HG03469 (cell line): ENCODE results near the gene RHBDF2.

Experiments
- ATAC-seq: cut with Tn5 transposase; IDR thresholded peaks from one replicate; pipeline ENCODE4 v1.9.1; 2021; ENCODE audit warnings: mild to moderate bottlenecking, moderate library complexity, moderate number of reproducible peaks; ENCODE audit not compliant: unreplicated experiment

RHBDF2 gene

DNA sequence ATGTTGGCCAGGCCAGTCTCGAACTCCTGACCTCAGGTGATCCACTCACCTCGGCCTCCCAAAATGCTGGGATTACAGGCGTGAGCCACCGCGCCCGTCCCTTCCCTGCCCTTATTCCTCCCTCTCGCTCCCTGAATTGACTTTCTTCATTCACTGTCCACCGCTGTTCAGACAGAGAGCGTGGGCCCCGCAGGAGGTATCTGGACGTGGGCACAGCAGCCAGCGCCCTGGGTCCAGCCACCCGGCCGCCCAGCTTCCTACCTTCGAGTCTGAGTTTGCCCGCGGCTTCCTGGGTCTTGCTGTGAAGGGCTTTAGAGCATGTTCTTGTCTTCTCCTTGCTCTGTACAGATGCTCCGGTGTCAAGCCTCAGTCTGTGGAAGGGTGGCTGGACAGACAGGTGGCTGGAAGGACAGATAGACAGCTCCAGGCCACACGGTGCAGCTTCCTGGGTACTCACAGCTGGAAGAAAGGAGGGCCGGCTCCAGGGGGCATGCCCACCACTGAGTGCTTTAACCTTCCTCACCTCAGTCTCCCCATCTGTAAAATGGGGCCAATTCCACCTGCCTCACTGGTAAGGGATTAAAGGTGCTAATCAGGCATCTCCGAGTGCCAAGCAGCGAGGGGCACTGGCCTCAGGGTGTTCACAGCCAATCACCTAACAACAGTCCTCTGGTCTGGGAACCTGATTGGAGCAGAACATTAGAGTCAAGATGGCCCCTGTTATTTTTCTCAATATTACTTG lies 13.6 kb downstream of the RHBDF2 start:
- ATAC-seq = no peak

DNA sequence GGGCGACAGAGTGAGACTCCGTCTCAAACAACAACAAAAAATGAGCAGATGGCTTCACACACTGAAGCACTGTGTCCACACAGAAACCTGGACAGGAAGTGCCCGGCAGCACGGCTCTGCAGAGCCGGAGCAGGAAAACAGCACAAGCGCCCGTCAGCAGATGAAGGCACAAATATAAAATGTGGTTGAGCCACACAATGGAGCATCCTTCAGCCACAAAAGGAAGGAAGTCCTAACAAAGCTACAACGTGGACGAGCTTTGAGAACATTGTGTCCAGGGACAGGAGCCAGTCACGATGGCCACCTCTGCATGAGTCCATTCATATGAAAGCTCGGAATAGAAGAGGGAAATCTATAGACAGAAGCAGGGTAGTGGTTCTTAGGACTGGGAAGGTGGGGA lies 15.7 kb downstream of the RHBDF2 start:
- ATAC-seq = no peak

DNA sequence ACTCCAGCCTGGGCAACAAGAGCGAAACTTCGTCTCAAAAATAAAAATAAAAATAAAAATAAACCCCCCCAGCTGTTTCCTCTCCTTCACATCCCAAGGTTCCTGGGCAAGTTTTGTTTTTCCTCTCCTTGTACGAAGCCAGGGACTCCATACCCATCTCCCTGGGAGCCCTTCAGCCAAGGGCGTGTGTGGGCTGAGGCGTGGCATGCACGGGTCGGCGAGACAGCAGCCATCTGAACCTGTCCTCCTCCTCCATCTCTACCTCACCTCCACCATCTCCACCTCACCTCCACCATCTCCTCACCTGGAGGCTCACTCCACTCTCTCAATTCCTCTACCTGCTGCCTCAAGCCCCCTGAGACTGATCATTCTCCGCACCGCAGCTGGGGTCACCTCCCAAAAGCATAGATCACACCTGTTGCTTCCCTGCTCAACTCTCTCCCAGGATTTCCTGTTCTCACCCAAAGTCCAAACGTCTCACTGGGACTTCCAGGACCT lies 16.9 kb downstream of the RHBDF2 start:
- no peak for ATAC-seq

DNA sequence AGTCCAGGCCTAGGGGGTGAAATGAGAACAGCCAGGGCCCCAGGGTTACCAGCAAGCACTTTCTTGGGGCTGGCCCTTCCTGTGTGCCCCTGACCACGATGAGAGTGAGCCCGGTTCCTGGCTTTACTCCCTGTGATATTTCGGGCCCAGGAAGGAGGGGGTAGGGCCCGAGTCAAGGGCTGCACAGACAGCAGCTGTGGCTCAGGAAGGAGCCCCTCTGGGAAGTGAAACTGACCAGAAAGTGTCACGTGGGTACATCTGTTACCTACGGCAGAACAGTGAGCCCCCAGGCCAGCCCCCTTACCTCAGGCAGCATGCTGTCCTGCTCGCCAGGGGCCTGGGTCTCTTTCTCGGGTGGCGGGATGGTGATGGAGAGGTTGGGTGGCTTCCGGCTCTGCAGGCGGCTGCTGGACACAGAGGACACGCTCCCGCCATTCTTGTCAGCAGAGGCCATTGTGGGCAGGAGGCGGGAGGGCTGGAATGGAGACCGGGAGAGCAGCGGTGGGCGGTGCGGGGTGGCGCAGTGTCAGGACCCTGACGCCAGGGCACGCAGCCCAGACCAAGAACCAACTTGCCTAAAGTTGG lies 20.1 kb downstream of the RHBDF2 start:
- ATAC-seq = no peak

DNA sequence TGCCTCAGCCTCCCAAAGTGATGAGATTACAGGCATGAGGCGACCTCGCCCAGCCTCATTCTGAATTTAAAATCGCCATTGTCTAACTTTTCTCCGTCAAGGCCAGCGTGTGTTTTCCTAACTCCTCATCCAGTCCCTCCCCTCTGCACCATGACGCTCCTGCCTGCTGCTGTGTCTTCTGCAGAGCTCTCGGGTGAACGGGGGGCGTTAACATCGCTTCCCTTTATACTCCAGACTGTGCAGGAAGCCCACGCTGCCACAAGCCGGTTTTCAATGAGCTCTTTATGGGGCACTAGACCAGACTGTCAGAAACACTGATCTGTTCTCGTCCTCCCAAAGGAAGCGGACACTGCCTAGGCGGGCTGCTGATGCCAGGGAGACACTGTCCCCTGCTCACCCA lies 20.6 kb downstream of the RHBDF2 start:
- no peak for ATAC-seq

DNA sequence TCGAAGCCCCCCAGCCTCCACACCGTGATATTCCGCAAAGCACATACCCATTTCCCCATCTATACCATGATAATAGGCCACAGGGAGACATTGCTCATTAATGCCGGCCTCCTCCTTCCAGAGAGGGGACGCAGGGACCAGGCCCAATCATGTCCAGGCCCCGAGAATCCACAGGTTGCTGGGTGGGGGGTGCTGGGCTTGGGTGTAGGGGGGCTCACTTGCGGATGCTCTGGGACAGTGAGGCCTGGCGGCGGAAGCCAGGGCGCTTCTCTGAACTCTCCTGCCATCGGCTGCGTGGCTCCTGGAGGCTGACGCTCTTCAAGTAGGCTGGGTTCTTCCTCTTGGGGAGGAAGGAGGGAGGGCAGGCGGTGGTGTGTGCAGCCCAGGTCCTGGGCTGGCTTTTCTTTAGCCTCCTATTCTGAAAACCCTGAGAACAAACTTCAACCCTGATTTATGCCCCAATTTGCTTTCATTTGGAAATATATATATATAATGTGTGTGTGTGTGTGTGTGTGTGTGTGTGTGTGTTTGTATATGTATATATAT lies 21.6 kb downstream of the RHBDF2 start:
- ATAC-seq = no peak

DNA sequence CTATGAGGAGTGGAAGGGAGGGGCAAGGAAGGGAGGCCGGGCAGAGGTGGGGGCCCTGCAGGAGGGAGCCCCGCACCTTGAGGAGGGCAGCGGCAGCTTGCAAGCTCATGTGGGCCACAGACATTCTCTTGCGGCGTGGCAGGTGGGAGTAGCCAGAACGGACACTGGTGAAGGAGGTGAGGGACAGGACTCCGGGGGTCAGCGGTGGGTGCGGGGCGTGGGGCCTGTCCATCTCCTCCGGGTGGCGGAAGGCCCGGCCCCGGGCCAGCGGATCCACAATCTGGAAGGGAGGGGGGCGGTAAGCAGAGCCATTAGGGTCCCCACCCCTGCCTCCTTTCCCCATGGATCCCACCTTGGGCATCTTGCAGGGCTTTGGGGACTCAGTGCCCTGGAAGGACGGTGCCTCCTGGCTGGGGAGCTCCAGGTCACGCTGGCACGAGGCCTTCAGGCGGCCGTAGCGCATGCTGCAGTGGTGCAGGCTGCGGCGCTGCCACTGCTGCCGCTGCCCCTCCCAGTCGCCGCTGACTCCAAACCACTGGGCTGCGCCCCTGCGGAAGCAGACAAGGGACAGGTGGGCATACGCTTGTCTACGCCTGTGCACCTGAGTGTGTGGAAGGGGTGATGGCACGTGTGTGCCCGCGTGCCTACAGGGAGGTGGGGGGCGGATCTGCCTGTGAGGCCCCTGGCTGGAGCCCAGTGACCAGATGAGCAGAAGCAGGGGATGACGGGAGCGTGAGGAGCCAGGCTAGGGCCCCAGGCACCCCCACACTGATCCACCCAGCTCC lies 22.3 kb downstream of the RHBDF2 start:
- no peak for ATAC-seq

DNA sequence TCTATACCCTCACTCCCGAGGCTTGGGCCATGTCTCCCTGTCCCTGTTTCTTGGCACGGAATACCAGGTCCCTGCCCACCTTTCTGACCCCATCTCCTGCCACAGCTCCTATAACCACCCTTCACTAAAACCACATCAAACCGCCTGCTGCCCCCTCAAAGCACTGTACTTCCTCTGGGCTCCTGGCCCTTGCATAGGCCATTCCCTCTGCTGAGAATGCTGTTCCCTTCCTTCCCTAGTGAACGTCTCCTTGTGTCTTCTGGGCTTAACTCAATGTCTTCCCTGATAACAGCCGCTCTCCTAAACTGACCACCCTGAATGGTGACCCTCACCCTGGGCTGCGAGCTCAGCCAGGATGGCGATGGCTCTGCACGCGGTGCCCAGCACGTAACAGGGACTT lies 23.1 kb downstream of the RHBDF2 start:
- no peak for ATAC-seq

DNA sequence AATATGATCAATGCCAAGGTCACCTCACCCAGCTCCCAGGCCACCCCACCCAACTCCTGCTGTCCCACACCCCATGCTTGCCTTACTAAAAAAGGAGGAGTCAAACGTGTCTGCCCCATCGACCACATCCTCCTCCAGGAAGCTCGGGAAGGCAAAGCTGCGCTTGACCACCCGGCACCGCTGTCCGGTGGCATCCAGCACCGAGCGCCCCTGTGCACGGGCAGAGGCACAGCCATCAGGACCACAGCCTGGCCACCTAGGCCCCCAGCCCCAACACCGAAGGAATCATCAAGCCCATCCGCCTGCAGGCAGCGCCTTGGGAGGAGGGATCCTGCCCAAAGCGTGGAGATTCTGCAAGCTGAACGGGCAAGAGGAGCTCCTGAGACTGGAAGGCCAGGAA lies 23.6 kb downstream of the RHBDF2 start:
- no peak for ATAC-seq

DNA sequence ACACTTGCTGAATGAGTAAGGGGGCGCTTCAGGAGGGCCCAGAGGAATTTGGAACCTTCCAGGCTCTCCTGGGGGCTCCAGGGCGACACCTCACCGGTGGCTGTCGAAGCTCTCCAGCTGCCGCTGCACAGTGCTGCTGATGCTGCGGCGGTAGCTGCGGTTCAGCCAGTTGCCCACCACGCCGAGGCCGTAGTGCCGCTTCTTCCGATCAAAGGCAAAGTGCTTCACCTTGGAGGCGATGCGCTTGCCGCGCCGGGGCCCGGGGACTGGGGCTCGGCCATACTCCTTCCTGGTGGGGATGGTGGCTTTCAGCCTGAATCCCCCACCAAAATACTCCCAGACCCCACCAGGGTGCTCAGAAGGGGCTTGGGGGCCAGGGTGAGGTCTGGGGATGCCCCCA lies 24.5 kb downstream of the RHBDF2 start:
- no peak for ATAC-seq

DNA sequence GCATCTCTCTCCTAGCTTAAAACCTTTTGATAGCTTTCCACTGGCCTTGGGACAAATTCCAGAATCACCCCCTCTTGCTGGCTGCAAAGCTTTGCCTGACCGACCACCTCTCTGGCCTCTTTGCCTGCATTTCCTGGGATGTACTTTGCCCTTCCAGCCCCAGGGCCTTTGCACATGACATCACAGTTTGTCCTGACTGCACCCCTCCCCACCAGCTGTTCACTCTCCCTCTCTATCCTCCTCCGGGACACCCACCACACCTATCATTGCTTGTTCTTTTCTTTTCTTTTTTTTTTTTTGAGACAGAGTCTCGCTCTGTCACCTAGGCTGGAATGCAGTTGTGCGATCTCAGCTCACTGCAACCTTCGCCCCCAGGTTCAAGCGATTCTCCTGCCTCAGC lies 25.9 kb downstream of the RHBDF2 start:
- no peak for ATAC-seq

DNA sequence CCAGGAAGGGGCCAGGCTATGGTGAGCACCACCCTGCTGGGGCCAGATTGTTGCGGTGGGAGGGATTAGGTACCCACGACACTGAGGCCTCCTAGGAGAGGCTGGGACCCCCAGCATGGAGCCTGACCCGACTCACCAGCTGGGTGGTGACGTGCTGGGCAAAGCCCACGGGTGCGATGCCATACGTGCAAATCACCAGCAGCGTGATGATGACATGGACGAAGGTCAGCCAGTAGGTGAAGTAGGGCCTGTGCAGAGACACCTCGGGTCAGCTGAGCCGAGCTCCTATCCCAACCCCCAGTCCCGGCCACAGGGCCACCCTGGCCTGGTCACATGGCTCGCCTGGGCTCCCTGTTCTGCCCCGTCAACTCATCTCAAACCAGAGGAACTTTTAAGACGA lies 26.3 kb downstream of the RHBDF2 start:
- no peak for ATAC-seq

DNA sequence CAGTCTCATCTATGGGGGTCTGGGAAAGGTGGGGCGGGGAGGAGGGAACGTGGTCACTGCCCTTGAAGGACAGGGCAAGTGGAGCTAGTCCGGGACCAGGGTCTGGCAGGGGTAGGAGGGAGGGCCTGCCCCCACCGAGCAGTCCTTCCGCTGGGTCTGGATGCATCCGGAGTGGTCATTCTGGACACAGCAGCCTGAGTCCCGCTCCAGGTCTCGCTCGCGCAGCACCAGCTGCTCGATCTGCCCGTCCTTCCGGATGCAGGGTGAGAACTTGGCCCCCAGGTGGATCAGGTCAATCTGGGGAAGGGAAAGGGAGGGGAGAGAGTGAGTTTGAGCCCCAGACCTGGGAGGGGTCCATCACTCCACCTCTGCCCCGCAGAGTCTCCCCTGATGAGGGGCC lies 27.0 kb downstream of the RHBDF2 start:
- no peak for ATAC-seq

DNA sequence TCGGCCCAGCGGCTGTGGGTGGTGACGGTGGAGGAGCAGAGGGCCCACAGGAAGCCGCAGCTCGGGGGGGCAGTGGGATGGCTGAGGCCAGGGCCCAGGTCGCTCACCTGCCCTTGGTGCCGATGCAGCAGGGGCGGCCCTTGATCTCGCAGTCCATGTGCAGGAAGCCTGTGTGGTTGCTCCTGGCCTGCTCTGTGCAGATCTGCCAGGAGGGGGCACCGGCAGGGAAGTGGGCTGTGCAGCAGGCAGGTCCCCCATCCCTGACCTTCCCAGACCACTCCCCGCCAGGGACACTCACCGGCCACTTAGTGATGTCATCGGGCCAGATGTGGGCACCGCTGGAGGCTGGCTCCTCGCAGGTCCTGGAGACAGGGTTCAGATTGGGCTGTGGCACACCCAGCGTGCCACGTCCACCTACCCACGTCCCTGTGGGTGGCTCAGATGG lies 27.7 kb downstream of the RHBDF2 start:
- no peak for ATAC-seq

DNA sequence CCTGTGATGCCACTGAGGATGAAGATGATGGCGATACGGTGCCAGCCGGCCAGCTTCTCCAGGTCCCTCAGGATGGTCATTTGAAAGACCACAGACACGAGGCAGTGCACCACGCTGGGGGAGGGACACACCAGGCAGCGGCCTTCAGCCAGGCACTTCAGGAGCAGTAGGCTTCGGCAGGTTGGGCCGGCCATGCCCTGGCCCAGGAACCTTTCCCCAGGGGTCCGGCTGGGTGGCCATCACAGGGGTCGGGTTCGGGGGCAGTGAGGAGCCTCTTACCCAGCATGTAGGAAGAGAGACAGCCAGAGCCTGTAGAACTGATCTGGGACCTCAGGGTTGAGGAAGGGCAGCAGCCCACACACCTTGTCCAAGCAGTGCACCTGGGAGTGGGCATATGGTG lies 28.5 kb downstream of the RHBDF2 start:
- no peak for ATAC-seq

DNA sequence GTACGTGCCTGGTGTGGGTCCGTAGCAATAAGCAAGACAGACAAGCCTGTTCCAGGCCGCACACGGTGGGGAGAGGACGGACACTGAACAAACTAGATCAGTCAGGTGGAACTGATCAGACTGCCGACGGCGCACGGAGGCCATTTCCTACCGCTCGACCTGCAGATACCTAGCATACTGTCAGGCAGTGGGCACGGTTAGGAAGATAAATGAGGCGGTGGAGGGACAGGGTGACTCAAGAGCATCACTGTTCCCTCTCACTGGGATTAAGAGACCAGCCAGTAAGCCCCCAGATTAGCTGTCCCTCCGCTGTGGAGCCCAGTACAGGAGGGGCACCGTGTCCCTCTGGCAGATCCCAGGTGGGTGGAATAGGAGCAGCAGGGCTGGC lies 29.0 kb downstream of the RHBDF2 start:
- ATAC-seq = no peak

DNA sequence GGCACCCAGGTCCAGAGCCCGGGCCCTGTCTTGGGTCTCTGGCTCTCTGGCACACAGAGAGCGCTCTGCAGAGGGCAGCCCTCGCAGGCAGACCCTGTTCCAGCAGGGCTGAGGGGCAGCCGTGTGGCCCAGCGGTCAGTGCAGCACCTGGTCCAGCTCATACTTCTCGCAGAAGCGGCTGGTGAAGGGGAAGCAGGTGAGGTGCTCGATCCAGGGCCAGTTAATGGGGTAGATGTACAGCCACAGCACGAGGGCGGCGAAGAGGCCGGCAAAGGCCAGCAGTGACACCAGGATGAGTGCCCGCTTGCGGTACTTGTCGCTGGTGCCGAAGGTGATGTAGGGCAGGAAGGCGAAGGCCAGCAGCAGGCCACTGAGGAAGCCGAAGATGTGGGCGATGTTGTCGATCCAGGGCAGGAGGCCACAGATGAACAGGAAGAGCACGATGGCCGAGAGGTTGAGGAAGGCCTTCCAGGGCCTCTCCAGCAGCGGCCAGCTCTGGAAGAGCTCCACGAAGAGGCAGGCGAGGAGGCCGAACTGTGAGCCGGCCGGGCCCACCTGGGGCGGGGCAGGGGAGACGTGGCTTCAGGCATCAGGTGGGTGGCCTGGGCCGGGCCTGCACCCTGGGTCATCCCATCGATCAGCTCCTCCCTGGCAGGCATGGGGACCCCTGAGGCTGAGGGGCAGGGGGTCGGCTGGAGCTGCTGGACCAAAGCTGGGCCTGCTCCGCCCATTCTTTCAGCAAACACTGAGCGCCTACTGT lies 29.5 kb downstream of the RHBDF2 start:
- ATAC-seq = no peak

DNA sequence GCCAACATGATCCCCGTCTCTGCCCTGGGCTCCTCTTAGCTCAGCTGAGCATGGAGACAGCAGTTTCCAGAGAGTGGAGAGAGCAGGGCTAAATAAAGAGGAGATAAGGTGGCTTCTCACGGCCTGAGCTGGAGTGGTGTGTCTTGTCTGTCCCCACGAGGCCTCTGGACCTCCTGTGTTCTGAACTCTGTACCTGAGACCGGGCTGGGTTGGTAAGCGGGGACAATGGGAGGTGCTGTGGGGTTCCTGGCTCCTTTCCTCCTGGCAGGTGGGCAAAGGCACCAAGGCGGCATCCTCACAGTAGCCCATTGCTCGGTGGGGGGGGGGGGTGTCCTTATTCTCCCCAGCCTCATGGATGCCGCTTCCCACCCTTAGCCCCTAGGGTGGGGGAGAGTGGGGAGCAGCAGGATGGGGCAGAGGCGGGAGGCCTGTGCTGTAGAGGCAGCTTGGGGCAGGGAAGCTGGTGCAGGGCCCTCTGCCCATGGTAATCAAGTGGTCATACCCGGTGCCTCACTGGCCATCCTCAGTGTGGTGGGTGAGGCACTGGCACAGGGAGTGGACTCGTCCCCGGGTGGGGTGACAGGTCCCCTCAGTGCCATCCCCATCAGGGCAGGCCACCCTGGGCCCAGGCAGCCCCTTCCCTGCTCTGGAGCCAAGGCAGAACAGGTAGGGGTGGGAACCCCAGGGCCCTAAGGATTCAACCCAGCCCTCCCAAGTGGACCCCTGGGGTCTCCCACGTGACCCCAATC lies 31.1 kb downstream of the RHBDF2 start:
- no peak for ATAC-seq

DNA sequence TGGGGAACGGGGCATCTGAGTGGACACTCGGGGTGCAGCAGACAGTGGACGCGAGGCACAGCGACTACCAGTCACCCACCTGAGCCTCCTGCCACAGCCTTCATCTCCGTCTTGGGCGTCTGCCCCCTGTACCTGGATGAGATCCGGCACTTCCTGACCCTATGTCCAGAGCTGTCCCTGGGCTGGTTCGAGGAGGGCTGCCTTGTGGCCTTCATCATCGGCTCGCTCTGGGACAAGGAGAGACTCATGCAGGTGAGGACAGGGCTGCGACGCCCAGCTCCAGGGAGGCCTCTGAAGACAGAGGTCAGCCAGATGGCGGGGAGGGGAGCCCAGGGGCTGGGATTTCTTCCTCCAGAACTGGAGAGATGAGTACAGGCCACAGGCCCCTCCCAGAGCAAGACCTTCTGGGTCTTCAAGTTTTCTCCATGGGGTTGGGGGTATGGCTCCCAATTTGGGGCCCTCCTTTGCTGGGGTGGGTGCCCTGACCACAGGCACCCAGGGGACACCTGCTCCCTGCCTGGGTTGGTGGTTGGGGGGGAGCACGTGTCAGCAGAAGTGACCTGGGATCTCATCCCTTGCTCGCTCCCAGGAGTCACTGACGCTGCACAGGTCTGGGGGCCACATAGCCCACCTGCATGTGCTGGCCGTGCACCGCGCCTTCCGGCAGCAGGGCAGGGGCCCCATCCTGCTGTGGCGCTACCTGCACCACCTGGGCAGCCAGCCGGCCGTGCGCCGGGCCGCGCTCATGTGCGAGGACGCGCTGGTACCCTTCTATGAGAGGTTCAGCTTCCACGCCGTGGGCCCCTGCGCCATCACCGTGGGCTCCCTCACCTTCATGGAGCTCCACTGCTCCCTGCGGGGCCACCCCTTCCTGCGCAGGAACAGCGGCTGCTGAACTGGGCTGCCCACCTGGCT lies 31.9 kb downstream of the RHBDF2 start:
- no peak for ATAC-seq
